GM18867 (cell line): ENCODE measurements around the gene ADCK2.
"Not testable (repeated sequence)": the region's sequence is repeated elsewhere in the genome, so short reads cannot be mapped to it uniquely, and the experiment has no call there.

Source experiments
- ATAC-seq: cut with Tn5 transposase; IDR thresholded peaks from one replicate; pipeline ENCODE4 v1.9.1; 2021; ENCODE audit warnings: mild to moderate bottlenecking, moderate library complexity; ENCODE audit not compliant: unreplicated experiment

Gene ADCK2

GRCh38 chr7:140734729-140735128 is 62.0 kb downstream of the ADCK2 start:
- no peak for ATAC-seq

GRCh38 chr7:140738280-140738679 is 65.5 kb downstream of the ADCK2 start:
- no peak for ATAC-seq

GRCh38 chr7:140743255-140743654 is 70.5 kb downstream of the ADCK2 start:
- ATAC-seq = not testable (repeated sequence)

GRCh38 chr7:140744005-140744404 is 71.3 kb downstream of the ADCK2 start:
- ATAC-seq = no peak
